ENCODE measurements around the gene STAT4. TPM values are rescaled to one million over a fixed set of nuclear protein-coding genes. Genes with fewer than 3 reads are reported as not detected.
A peak's percentile ranks its signal among the peaks of the same experiment; 100 is the strongest.

STAT4 gene
- polyA plus RNA-seq, 1 of the 3 experiments (the other 2 are of a cell fraction), result 0.12 TPM

DNA sequence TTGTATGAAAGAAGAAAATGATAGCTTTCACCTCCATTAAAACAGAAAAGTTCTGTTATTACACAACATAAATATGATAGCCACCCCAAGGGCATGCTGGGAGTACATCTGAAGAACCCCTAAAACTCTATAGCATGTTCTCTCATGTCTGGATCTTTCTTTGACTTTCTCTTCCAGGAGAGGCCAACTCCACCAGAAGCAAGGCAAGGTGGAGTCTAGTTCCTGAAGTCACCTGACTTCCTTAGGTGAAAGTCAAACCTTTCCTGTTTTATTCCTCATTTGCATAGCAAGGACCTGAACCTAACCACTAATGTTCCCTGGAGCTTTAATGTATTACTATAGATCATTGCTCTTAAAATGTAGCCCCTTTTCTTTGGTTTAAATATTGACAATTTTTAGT, 142.5 kb downstream of the STAT4 start (continued):
- TF ChIP-seq, protein P1, sequence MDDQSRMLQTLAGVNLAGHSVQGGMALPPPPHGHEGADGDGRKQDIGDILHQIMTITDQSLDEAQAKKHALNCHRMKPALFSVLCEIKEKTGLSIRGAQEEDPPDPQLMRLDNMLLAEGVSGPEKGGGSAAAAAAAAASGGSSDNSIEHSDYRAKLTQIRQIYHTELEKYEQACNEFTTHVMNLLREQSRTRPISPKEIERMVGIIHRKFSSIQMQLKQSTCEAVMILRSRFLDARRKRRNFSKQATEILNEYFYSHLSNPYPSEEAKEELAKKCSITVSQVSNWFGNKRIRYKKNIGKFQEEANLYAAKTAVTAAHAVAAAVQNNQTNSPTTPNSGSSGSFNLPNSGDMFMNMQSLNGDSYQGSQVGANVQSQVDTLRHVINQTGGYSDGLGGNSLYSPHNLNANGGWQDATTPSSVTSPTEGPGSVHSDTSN (IDR thresholded peaks at IDR 0.05), result no peak
- TF ChIP-seq RXRA (IDR thresholded peaks at IDR 0.05; ENCODE audit: borderline replicate concordance, low read depth), result no peak
- no peak for TF ChIP-seq YY1 (IDR thresholded peaks at IDR 0.05; ENCODE audit: low read depth)

DNA sequence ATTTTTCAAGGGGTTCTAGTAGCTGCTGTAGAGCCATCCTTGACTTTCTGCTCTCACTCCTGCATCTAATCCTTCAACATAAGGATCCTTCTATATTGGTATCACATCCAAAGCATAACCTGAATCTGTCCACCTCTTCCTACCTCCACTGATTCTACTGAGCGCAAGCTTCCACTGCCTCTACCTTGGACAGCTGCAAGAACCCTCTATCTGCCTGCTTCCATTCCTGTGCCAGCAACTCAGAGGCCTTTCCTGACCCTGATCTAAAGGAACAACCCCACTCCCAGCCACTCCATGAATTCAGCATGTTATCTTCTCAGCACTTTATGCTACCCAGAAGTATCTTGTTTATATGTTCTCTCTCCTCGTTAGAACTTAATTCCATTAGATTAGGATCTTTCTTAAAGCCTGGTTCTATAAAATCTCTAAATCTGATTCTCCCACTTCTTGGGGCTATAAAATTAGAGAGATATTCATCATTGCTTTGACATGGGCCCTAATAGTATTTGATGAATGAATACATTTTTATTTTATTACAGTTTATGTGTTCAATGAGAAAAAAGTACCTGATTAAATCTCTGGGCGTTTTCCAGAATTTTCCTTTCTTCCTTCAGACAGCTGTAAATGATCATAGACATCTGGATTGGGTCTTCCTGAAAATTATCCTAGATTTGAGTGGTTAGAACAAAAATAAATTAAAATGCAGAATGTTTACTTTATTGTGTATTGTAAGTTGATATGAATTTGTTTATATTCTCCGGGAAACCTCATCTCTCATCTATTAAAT, 143.6 kb downstream of the STAT4 start:
- no peak for TF ChIP-seq NFIC (IDR thresholded peaks at IDR 0.05; ENCODE audit: borderline replicate concordance)
- TF ChIP-seq SMC3 (IDR thresholded peaks at IDR 0.05; ENCODE audit: low read depth, low read length), result no peak
- TF ChIP-seq RFX5 (IDR thresholded peaks at IDR 0.05; ENCODE audit: low read length), result no peak
- peak; percentile 52 for TF ChIP-seq CHD2 (IDR thresholded peaks at IDR 0.05; ENCODE audit: low read length, partially characterized antibody)
- TF ChIP-seq, protein P1 (IDR thresholded peaks at IDR 0.05), result no peak
- no peak for TF ChIP-seq FOSL2 (IDR thresholded peaks at IDR 0.05; ENCODE audit: borderline replicate concordance, low read depth)
- TF ChIP-seq TCF12 (IDR thresholded peaks at IDR 0.05), result peak; percentile 15; the same call in 1 of the 2 replicates
- TF ChIP-seq GATA2 (CRISPR knock-in tag; IDR thresholded peaks at IDR 0.05), result peak; percentile 91
- TF ChIP-seq RCOR1 (IDR thresholded peaks at IDR 0.05; ENCODE audit: low read length), result peak; percentile 68; the same call in 1 of the 2 replicates
- TF ChIP-seq NRF1 (IDR thresholded peaks at IDR 0.05; ENCODE audit: low read depth, low read length), result no peak
- no peak for TF ChIP-seq FOXJ3 (CRISPR knock-in tag; IDR thresholded peaks at IDR 0.05)
- TF ChIP-seq MXI1 (IDR thresholded peaks at IDR 0.05; ENCODE audit: low read depth, low read length), result no peak
- peak; percentile 18; the same call in 1 of the 2 replicates for TF ChIP-seq TEAD4 (IDR thresholded peaks at IDR 0.05; ENCODE audit: borderline replicate concordance, insufficient read depth)
- peak in 1 of 2 experiments; percentile 81; a peak in 1 of 4 replicates for TF ChIP-seq EP300 (IDR thresholded peaks at IDR 0.05; ENCODE audit: borderline replicate concordance in 1 of 2, low read depth in 1 of 2, low read length in 1 of 2)
- TF ChIP-seq, protein P2, sequence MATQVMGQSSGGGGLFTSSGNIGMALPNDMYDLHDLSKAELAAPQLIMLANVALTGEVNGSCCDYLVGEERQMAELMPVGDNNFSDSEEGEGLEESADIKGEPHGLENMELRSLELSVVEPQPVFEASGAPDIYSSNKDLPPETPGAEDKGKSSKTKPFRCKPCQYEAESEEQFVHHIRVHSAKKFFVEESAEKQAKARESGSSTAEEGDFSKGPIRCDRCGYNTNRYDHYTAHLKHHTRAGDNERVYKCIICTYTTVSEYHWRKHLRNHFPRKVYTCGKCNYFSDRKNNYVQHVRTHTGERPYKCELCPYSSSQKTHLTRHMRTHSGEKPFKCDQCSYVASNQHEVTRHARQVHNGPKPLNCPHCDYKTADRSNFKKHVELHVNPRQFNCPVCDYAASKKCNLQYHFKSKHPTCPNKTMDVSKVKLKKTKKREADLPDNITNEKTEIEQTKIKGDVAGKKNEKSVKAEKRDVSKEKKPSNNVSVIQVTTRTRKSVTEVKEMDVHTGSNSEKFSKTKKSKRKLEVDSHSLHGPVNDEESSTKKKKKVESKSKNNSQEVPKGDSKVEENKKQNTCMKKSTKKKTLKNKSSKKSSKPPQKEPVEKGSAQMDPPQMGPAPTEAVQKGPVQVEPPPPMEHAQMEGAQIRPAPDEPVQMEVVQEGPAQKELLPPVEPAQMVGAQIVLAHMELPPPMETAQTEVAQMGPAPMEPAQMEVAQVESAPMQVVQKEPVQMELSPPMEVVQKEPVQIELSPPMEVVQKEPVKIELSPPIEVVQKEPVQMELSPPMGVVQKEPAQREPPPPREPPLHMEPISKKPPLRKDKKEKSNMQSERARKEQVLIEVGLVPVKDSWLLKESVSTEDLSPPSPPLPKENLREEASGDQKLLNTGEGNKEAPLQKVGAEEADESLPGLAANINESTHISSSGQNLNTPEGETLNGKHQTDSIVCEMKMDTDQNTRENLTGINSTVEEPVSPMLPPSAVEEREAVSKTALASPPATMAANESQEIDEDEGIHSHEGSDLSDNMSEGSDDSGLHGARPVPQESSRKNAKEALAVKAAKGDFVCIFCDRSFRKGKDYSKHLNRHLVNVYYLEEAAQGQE (IDR thresholded peaks at IDR 0.05; ENCODE audit: low read depth, low read length), result peak; percentile 75; the same call in 1 of the 2 replicates
- TF ChIP-seq GABPA (IDR thresholded peaks at IDR 0.05; ENCODE audit: low read depth), result no peak
- TF ChIP-seq, protein P3, sequence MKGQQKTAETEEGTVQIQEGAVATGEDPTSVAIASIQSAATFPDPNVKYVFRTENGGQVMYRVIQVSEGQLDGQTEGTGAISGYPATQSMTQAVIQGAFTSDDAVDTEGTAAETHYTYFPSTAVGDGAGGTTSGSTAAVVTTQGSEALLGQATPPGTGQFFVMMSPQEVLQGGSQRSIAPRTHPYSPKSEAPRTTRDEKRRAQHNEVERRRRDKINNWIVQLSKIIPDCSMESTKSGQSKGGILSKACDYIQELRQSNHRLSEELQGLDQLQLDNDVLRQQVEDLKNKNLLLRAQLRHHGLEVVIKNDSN (IDR thresholded peaks at IDR 0.05; ENCODE audit: borderline replicate concordance, low read depth), result no peak
- Histone ChIP-seq H3K4me1 (ENCODE audit: control insufficient read depth in 1 of 2, insufficient read depth in 2 of 2, low read depth in 1 of 2, low read length in 1 of 2) (peaks cover 0 to 12% of the 10 kb centered on the region in 2 experiments; a peak in 2 of 4 replicates), H3K4me3 (ENCODE audit: low read depth in 2 of 2, low read length in 1 of 2) (no peak overlapping the region), H3K4me2 (no peak overlapping the region), H3K79me2 (ENCODE audit: insufficient read depth) (peaks cover 21% of the 10 kb centered on the region), H3K9ac (no peak overlapping the region), H4K20me1 (ENCODE audit: insufficient read depth) (no peaks in the 10 kb centered on the region), H3K27ac (ENCODE audit: low read depth in 2 of 2, low read length in 1 of 2) (peak overlapping the region in 1 of 2 experiments; percentile 2; a peak in 2 of 4 replicates), H2AFZ (ENCODE audit: low read depth) (no peak overlapping the region), H3K36me3 (replicated peaks in 1 of 2; ENCODE audit: control insufficient read depth in 1 of 2, insufficient read depth in 2 of 2, low read length in 1 of 2) (peaks cover 68 to 81% of the 10 kb centered on the region in 2 experiments), H3K27me3 (ENCODE audit: insufficient read depth) (no peaks in the 10 kb centered on the region), H3K9me2 (no peaks in the 10 kb centered on the region), H3F3A (replicated peaks; ENCODE audit: insufficient read depth) (no peaks in the 10 kb centered on the region), H3K9me3 (no peaks in the 10 kb centered on the region)
- ChIA-PET POLR2A (interaction anchor here (0.6 kb wide), 1 partner anchor 118 kb away, joined by 3 read pairs; no protein-coding TSS in a partner anchor), CTCF (interaction anchor here (0.9 to 1.5 kb wide), 4 partner anchors 10 to 226 kb away, joined by 3 to 5 read pairs (median 4); no protein-coding TSS in a partner anchor)
- peak; percentile 39 for DNase-seq
- WGBS (ENCODE audit: low lambda C conversion rate), result 73% methylated on average over 4 of the region's 4 CpGs
